GOT3 (cell line): ENCODE data around the gene VSTM2B.

ENCODE experiments used
- DNase-seq: peaks from one replicate; lab custom pipeline; 2025; ENCODE audit warnings: mixed read lengths; lab: John Stamatoyannopoulos, UW

VSTM2B gene

GRCh38 chr19:29593869-29594268 is 68.1 kb downstream of the VSTM2B start:
- no peak for DNase-seq

- no peak for DNase-seq
Measured at GRCh38 chr19:29596080-29596727, 70.4 kb downstream of the VSTM2B start.

- no peak for DNase-seq
Measured at GRCh38 chr19:29596885-29597525, 71.2 kb downstream of the VSTM2B start.

GRCh38 chr19:29598036-29598435 is 72.2 kb downstream of the VSTM2B start:
- no peak for DNase-seq

- no peak for DNase-seq
Measured at GRCh38 chr19:29598496-29598895, 72.7 kb downstream of the VSTM2B start.

- DNase-seq, result no peak
Measured at GRCh38 chr19:29603308-29603707, 77.5 kb downstream of the VSTM2B start.

- peak; percentile 84 for DNase-seq
Measured at GRCh38 chr19:29605653-29606419, 80.0 kb downstream of the VSTM2B start, which contains the start of gene POP4. Gene POP4, plus strand, starts transcription at chr19:29606283. Its CDS starts 36 bp downstream, at chr19:29606319.

- no peak for DNase-seq
Measured at GRCh38 chr19:29606420-29606747, 80.6 kb downstream of the VSTM2B start.

- no peak for DNase-seq
Measured at GRCh38 chr19:29609636-29610035, 83.8 kb downstream of the VSTM2B start.

- DNase-seq, result no peak
Measured at GRCh38 chr19:29610213-29610573, 84.4 kb downstream of the VSTM2B start.

GRCh38 chr19:29610574-29611271 is 84.9 kb downstream of the VSTM2B start:
- DNase-seq, result no peak

- DNase-seq, result no peak
Measured at GRCh38 chr19:29612121-29612520, 86.3 kb downstream of the VSTM2B start.

- DNase-seq, result no peak
Measured at GRCh38 chr19:29612801-29613595, 87.2 kb downstream of the VSTM2B start.

GRCh38 chr19:29614046-29614445 is 88.3 kb downstream of the VSTM2B start:
- no peak for DNase-seq
